K562 (cell line): ENCODE measurements around the gene EPO. TPM values are rescaled to one million over a fixed set of nuclear protein-coding genes. Genes with fewer than 3 reads are reported as not detected.
A peak's percentile ranks its signal among the peaks of the same experiment; 100 is the strongest.

Experiments used
- ATF3 ChIP-seq, 2 experiments: fragments of 450-650 bp in 1 of 2; sonication (generic) in 1 of 2; formaldehyde crosslinking in 1 of 2; IDR thresholded peaks in 1 of 2; conservative IDR thresholded peaks in 1 of 2; 2 replicates each; pipeline versions ENCODE4 v1.6.1 to v1.8.1; 2016 to 2023; ENCODE audit warnings: mild to moderate bottlenecking in 2 of 2, moderate library complexity in 2 of 2, inconsistent platforms in 1 of 2, missing genetic modification reagents in 1 of 2
- CBX8 ChIP-seq: fragments of 200-600 bp; sonication (generic); IDR thresholded peaks from 2 replicates; pipeline ENCODE4 v1.6.1; 2012; ENCODE audit warnings: borderline replicate concordance, mixed run types, low read depth, mild to moderate bottlenecking, moderate library complexity, mixed read lengths, low read length, control low read depth, inconsistent platforms; ENCODE audit not compliant: poor library complexity, severe bottlenecking; ENCODE audit errors: extremely low read depth
- GMEB1 ChIP-seq: fragments of 250-450 bp; sonication (Bioruptor Pico); IDR thresholded peaks from 2 replicates; pipeline ENCODE4 v1.4.0; 2020; ENCODE audit warnings: mild to moderate bottlenecking
- MCM3 ChIP-seq: fragments of 450-650 bp; IDR thresholded peaks from 2 replicates; pipeline ENCODE4 v1.6.1; 2016
- SMAD2 ChIP-seq: fragments of 150-350 bp; IDR thresholded peaks from 2 replicates; pipeline ENCODE4 v1.6.1; 2014; ENCODE audit warnings: low read depth, mild to moderate bottlenecking, low read length
- ZFPM2 ChIP-seq: fragments of 250-450 bp; sonication (Bioruptor Pico); IDR thresholded peaks from 2 replicates; pipeline ENCODE4 v1.5.1; 2022; ENCODE audit warnings: mild to moderate bottlenecking
- ZNF324 ChIP-seq: fragments of 250-450 bp; sonication (Bioruptor Pico); IDR thresholded peaks from 2 replicates; pipeline ENCODE4 v1.4.0; 2020; ENCODE audit warnings: mild to moderate bottlenecking
- ZNF707 ChIP-seq: fragments of 250-450 bp; sonication (Bioruptor Pico); conservative IDR thresholded peaks from 2 replicates; pipeline ENCODE4 v1.8.0; 2022; ENCODE audit warnings: inconsistent platforms, mild to moderate bottlenecking, moderate library complexity
- polyA plus RNA-seq, 8 experiments: library from polyadenylated mRNA; depleted of rRNA in 4 of 8; stranded (reverse) in 5 of 8; unstranded in 3 of 8; fragments of >200 nt; fragmentation: Nextera tagmentation in 2 of 8; fragmentation: Illumina TruSeq in 1 of 8; extraction: Ambion mirVana in 2 of 8; extraction: Trizol in 1 of 8; gene quantifications; 2 replicates each; pipeline versions ENCODE4 v1.2.1 to v1.2.3, GENCODE V29; 2011 to 2014; ENCODE audit warnings: inconsistent platforms in 1 of 8, missing spikeins in 1 of 8
- total RNA-seq, 7 experiments: library from RNA; depleted of rRNA in 6 of 7; stranded (reverse); fragments of >200 nt in 6 of 7; fragmentation: Illumina TruSeq in 2 of 7; extraction: Trizol in 2 of 7; gene quantifications; 2 replicates each; pipeline versions ENCODE4 v1.2.1 to v1.2.3, GENCODE V29; 2011 to 2021; ENCODE audit warnings: low replicate concordance in 1 of 7
- TF ChIP-seq, protein P1 (sequence below): fragments of 450-650 bp; formaldehyde crosslinking; IDR thresholded peaks from 2 replicates; pipeline ENCODE4 v1.4.0; 2020; ENCODE audit warnings: mild to moderate bottlenecking, mixed read lengths
- TF ChIP-seq, protein P2 (sequence below): fragments of 250-450 bp; sonication (Bioruptor Pico); IDR thresholded peaks from 2 replicates; pipeline ENCODE4 v1.4.0; 2020; ENCODE audit warnings: mild to moderate bottlenecking, moderate library complexity
- TF ChIP-seq, protein P3 (sequence below), 3 experiments: fragments of 200-800 bp in 1 of 3; fragments of 250-450 bp in 1 of 3; fragments of 450-650 bp in 1 of 3; sonication (Bioruptor Pico) in 1 of 3; sonication (Bioruptor generic) in 1 of 3; formaldehyde crosslinking in 1 of 3; IDR thresholded peaks; 2 replicates each; pipeline versions ENCODE4 v1.6.1 to v1.8.0; 2016 to 2022; ENCODE audit warnings: mild to moderate bottlenecking in 2 of 3, missing genetic modification characterization in 2 of 3, missing compliant biosample characterization in 1 of 3, moderate library complexity in 1 of 3
- TF ChIP-seq, protein P4 (sequence below): IDR thresholded peaks from 2 replicates; pipeline ENCODE4 v1.6.1; 2014; ENCODE audit warnings: antibody characterized with exemption

EPO gene
- total and polyA plus RNA-seq, 9 of the 15 experiments (the other 6 are each of a cell fraction or from before 2014, with no cell fraction given): 0.06 to 0.41 (median 0.07) TPM; not detected in 6

DNA sequence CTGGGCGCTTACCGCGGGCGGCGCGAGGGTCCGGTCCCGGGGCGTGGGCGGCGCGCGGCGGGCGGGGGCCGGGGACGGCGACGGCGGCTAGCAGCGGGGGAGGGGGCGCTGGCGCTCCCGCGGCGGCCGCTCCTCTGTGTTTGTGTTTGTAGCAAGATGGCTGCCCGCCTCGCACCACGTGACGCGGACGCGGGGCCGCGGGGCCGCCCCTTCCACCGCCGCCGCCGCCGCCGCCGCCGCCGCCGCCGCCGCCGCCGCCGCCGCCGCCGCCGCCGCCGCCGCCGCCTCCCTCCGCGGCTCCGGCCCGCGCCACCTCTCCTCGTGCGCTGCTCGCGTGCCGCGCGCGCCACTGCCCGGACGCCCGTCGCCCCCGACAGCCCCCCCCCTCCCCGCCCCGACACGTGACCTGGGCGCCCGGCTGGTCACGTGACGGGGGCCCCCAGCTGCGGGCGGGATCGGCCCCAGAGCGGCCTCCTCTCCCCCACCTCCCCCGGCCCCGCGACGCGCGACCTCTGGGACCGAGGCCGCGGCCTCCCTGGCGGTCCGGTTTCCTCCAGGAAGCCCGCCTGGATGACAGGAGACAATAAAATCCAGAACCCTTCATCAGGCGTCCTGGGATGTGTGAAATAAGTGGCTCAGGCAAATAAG, 26.0 kb upstream of the EPO start, which contains the start of gene GIGYF1 (continued):
- TF ChIP-seq, protein P1, sequence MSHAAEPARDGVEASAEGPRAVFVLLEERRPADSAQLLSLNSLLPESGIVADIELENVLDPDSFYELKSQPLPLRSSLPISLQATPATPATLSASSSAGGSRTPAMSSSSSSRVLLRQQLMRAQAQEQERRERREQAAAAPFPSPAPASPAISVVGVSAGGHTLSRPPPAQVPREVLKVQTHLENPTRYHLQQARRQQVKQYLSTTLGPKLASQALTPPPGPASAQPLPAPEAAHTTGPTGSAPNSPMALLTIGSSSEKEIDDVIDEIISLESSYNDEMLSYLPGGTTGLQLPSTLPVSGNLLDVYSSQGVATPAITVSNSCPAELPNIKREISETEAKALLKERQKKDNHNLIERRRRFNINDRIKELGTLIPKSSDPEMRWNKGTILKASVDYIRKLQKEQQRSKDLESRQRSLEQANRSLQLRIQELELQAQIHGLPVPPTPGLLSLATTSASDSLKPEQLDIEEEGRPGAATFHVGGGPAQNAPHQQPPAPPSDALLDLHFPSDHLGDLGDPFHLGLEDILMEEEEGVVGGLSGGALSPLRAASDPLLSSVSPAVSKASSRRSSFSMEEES (CRISPR knock-in tag): peak; percentile 98
- no peak for TF ChIP-seq CBX8
- TF ChIP-seq, protein P2, sequence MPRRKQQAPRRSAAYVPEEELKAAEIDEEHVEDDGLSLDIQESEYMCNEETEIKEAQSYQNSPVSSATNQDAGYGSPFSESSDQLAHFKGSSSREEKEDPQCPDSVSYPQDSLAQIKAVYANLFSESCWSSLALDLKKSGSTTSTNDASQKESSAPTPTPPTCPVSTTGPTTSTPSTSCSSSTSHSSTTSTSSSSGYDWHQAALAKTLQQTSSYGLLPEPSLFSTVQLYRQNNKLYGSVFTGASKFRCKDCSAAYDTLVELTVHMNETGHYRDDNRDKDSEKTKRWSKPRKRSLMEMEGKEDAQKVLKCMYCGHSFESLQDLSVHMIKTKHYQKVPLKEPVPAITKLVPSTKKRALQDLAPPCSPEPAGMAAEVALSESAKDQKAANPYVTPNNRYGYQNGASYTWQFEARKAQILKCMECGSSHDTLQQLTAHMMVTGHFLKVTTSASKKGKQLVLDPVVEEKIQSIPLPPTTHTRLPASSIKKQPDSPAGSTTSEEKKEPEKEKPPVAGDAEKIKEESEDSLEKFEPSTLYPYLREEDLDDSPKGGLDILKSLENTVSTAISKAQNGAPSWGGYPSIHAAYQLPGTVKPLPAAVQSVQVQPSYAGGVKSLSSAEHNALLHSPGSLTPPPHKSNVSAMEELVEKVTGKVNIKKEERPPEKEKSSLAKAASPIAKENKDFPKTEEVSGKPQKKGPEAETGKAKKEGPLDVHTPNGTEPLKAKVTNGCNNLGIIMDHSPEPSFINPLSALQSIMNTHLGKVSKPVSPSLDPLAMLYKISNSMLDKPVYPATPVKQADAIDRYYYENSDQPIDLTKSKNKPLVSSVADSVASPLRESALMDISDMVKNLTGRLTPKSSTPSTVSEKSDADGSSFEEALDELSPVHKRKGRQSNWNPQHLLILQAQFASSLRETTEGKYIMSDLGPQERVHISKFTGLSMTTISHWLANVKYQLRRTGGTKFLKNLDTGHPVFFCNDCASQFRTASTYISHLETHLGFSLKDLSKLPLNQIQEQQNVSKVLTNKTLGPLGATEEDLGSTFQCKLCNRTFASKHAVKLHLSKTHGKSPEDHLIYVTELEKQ: no peak
- TF ChIP-seq ZFPM2: no peak
- no peak for TF ChIP-seq ATF3 (IDR thresholded peaks at IDR 0.05)
- no peak for TF ChIP-seq ATF3 (CRISPR knock-in tag; conservative IDR thresholded peaks at IDR 0.05)
- TF ChIP-seq, protein P3, sequence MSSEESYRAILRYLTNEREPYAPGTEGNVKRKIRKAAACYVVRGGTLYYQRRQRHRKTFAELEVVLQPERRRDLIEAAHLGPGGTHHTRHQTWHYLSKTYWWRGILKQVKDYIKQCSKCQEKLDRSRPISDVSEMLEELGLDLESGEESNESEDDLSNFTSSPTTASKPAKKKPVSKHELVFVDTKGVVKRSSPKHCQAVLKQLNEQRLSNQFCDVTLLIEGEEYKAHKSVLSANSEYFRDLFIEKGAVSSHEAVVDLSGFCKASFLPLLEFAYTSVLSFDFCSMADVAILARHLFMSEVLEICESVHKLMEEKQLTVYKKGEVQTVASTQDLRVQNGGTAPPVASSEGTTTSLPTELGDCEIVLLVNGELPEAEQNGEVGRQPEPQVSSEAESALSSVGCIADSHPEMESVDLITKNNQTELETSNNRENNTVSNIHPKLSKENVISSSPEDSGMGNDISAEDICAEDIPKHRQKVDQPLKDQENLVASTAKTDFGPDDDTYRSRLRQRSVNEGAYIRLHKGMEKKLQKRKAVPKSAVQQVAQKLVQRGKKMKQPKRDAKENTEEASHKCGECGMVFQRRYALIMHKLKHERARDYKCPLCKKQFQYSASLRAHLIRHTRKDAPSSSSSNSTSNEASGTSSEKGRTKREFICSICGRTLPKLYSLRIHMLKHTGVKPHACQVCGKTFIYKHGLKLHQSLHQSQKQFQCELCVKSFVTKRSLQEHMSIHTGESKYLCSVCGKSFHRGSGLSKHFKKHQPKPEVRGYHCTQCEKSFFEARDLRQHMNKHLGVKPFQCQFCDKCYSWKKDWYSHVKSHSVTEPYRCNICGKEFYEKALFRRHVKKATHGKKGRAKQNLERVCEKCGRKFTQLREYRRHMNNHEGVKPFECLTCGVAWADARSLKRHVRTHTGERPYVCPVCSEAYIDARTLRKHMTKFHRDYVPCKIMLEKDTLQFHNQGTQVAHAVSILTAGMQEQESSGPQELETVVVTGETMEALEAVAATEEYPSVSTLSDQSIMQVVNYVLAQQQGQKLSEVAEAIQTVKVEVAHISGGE (CRISPR knock-in tag; IDR thresholded peaks at IDR 0.05): no peak
- no peak for TF ChIP-seq ZNF707 (CRISPR knock-in tag)
- no peak for TF ChIP-seq MCM3
- TF ChIP-seq, protein P4, sequence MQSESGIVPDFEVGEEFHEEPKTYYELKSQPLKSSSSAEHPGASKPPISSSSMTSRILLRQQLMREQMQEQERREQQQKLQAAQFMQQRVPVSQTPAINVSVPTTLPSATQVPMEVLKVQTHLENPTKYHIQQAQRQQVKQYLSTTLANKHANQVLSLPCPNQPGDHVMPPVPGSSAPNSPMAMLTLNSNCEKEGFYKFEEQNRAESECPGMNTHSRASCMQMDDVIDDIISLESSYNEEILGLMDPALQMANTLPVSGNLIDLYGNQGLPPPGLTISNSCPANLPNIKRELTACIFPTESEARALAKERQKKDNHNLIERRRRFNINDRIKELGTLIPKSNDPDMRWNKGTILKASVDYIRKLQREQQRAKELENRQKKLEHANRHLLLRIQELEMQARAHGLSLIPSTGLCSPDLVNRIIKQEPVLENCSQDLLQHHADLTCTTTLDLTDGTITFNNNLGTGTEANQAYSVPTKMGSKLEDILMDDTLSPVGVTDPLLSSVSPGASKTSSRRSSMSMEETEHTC: peak; percentile 45; the same call in 1 of the 2 replicates
- peak; percentile 37 for TF ChIP-seq GMEB1
- TF ChIP-seq SMAD2: no peak
- TF ChIP-seq ZNF324 (CRISPR knock-in tag): no peak
